HG02623 (cell line): Measurements from ENCODE around the gene CENPC.
"Not testable (repeated sequence)": the region's sequence is repeated elsewhere in the genome, so short reads cannot be mapped to it uniquely, and the experiment has no call there.

ENCODE experiments used
- ATAC-seq: cut with Tn5 transposase; IDR thresholded peaks from one replicate; pipeline ENCODE4 v1.9.1; 2021; ENCODE audit warnings: moderate library complexity; ENCODE audit not compliant: unreplicated experiment

Gene CENPC

GRCh38 chr4:67545199-67546003, at the start of gene CENPC:
CENPC (minus strand) TSS chr4:67545503; CDS start chr4:67545355, 148 bp downstream.
- peak; percentile 95 for ATAC-seq

GRCh38 chr4:67593741-67594175, 48.5 kb upstream of the CENPC start:
- no peak for ATAC-seq

- no peak for ATAC-seq
Observed at GRCh38 chr4:67587156-67587555, 41.9 kb upstream of the CENPC start.

DNA sequence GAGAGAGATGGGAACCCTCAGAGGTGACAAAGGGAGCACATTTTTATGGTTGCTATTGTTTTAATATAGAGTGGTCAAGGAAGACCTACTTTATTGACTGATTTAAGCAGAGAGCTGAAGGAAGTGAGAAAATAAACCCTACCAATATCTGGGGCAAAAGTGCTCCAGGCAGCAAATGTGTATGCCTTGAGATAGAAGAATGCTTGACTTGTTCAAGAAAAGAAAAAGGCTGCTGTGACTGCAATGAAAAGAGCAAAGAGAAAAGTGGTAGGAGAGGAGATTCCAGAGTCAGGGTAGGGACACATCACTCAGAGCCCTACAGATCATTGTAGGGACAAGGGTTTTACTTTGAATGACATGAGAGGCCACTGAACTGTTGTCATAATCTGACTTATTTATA, 39.2 kb upstream of the CENPC start:
- no peak for ATAC-seq

GRCh38 chr4:67581913-67582312, 36.6 kb upstream of the CENPC start:
- ATAC-seq = no peak

DNA sequence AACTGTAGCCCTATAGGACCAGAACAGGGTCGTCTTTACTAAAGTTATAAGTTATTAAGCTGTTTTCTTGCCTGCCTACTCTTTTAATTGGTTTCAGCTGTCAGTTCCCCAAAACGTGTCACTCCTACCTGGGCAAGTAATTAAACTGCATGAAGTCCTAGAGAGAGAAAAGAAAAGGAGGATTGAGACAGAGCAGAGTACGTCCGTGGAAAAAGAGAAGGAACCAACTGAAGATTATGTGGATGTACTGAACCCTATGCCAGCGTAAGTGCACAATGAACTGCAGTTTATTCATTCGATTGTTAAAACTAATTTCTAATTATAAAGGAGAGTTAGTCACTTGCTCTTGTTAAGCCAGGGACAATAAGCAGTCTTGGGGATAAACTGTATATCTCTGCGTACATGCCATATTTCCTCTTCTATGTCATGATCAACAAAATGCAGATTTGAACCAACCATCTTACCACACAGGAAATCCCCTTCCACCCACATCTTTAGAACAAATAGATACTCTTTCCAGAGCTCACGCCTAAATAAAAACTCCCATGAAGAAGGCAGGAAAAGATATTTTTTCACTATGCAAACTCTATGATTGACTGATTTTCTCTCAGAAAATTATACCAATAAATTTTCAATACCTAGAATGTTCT, 36.0 kb upstream of the CENPC start:
- peak; percentile 54 for ATAC-seq

DNA sequence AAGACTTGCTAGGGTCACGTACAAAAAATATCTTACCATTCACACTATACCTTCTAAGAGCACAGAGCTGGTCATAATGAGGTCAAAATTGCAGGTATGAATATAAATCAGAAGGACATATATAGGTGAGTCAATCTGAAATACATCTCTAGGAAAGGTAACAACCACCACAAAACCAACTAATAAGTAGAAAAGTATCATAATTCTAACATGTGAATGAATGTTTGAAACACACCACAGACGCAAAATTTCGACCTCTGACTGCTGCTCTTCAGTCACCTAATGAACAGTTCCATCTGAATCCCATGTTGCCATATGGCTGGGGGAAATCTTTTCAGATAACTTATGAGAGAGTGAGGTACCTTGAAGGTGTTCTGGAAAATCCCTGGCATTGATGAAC, 35.3 kb upstream of the CENPC start:
- peak; percentile 37 for ATAC-seq

DNA sequence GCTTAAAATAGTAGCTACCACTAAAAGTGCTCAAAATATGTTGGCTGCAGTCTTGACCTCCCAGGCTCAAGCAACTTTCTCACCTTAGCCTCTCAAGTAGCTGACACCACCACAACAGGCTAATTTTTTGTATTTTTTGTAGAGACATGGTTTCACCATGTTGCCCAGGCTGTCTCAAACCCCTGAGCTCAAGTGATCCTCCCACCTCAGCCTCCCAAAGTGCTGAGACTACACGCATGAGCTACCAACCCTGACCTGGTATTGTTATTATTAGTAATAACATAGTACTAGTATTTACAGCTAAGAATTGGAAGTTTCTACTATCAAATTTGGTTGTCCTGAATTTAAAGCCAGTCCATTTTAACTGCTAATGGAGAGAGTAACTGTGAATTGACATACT, 31.2 kb upstream of the CENPC start:
- ATAC-seq = no peak

GRCh38 chr4:67576059-67576466, 30.8 kb upstream of the CENPC start:
- ATAC-seq = no peak

- ATAC-seq = peak; percentile 95
Observed at GRCh38 chr4:67575232-67576058, 30.1 kb upstream of the CENPC start.

DNA sequence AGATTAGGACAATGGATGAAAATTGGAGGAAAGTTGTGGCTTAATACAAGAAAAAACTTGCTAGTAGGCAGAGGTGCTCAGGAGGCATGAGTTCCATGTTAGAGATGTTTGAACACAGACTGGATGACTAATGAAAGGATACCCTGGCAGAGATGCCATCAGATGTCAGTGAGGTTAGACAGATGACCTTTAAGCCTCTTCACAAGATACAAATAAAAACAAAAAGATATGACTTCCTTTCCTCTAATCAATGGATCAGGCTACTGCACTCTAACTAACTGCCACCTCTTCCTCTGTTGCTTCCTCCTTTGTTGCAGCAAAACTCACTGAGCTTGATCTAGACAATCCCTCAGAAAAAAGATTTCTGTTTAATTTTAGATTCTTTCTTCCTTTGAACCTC, 27.9 kb upstream of the CENPC start:
- ATAC-seq = no peak

DNA sequence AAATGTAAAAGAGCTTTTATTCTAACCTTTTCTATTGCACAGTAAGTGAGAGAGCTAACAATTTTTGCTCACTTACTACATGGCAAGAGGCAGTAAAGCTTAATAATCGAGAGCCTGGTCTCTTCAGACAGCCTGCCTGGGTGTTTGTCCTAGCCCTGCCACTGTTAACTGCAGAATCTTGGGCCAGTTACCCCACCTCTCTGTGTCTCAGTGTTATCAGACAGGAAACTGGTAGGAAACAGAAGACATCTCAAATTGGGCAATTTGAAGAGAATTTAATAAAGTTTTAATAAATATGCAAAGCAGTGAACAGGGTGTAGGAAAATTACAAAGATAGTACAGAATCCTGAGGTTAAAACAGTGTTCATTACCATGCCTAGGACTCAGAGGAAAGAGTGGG, 26.7 kb upstream of the CENPC start:
- ATAC-seq = no peak

DNA sequence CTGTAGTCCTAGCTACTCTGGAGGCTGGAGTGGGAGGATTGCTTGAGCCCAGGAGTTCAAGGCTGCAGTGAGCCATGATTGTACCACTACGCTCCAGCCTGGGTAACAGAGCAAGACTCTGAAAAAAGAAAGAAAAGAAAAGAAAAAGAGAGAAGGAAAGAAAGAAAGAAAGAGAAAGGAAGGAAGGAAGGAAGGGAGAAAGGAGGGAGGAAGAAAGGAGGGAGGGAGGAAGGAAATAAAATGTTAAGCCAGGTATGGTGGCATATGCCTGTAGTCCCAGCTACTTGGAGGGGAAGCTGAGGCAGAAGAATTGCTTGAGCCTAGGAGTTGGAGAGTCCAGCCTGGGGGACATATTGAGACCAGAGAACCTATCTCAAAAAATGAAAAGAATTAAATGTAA, 25.2 kb upstream of the CENPC start:
- no peak for ATAC-seq

DNA sequence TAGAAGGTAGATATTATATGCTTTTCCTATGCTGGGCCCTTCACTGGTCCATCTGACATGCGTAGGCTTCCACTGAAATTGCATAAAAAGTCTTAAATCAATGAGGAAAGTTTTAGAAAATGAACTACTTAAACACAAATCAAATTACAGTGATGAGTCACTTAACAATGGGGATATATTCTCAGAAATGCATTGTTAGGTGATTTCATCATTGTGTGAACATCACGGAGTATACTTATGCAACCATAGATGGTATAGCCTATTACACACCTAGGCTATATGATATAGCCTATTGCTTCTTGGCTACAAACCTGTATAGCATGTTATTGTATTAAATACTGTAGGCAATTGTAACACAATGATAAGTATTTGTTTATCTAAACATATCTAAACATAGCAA, 23.5 kb upstream of the CENPC start:
- no peak for ATAC-seq

DNA sequence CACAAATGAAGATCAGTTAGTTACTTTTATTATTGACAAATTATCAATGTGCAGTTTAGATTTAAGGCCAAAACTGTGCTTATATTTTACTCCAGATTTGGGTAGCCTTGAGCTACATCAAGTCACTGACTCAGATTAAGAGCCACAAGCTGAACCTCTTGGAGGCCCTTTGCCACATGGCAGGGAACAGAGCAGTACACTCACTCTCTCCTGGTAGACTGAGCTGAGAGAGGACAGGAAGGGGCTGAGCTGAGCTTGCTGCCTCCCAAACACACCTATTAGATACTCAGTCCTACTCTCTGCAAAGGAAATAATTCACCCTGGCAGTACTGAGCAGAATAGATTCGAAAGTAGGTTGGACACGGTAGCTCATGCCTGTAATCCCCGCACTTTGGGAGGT, 21.0 kb upstream of the CENPC start:
- ATAC-seq = no peak

GRCh38 chr4:67565284-67565683, 20.0 kb upstream of the CENPC start:
- ATAC-seq = no peak

- ATAC-seq = peak; percentile 66
Observed at GRCh38 chr4:67558493-67558892, 13.2 kb upstream of the CENPC start, which contains the start of gene STAP1. STAP1 (plus strand) TSS chr4:67558727; CDS start chr4:67558810, 83 bp downstream.

GRCh38 chr4:67556436-67556835, 11.1 kb upstream of the CENPC start:
- no peak for ATAC-seq

- no peak for ATAC-seq
Observed at GRCh38 chr4:67555447-67555846, 10.1 kb upstream of the CENPC start.

DNA sequence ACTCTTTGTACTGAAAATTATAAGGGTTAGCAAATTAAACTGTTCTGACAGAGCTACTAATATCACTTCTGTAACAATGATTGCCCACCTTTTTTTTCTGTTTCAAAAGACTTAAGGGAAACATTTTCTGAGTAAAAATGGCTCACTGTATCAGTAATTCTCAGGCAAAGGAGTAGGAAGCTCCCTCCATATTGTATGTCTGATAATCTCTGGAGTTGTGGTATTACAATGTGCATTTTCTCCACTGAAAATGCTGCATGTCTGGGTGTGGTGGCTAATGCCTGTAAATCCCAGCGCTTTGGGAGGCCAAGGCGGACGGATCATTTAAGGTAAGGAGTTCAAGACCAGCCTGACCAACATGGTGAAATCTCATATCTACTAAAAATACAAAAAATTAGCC, 8.8 kb upstream of the CENPC start:
- ATAC-seq = no peak

- ATAC-seq = not testable (repeated sequence)
Observed at GRCh38 chr4:67552146-67552792, 7.0 kb upstream of the CENPC start.
